GM19351 (cell line): ENCODE measurements around the gene ENOSF1.
A peak's percentile ranks its signal among the peaks of the same experiment; 100 is the strongest.
"Not testable (repeated sequence)": the region's sequence is repeated elsewhere in the genome, so short reads cannot be mapped to it uniquely, and the experiment has no call there.

Source experiments
- ATAC-seq: cut with Tn5 transposase; IDR thresholded peaks from one replicate; pipeline ENCODE4 v1.9.1; 2021; ENCODE audit warnings: mild to moderate bottlenecking, moderate library complexity; ENCODE audit not compliant: unreplicated experiment

Gene ENOSF1

GRCh38 chr18:712401-713134, at the start of gene ENOSF1:
TSS of gene ENOSF1 (minus strand) at chr18:712630. CDS start at chr18:712587, 43 bp downstream.
- peak; percentile 87 for ATAC-seq

- ATAC-seq: not testable (repeated sequence)
These were observed 47.4 kb upstream of the ENOSF1 start for GRCh38 chr18:759864-760263.

- ATAC-seq: no peak
These were observed 43.1 kb upstream of the ENOSF1 start for GRCh38 chr18:755506-755905.

- ATAC-seq: no peak
These were observed 42.2 kb upstream of the ENOSF1 start for GRCh38 chr18:754656-755055.

GRCh38 chr18:750456-750855, 38.0 kb upstream of the ENOSF1 start:
- ATAC-seq: no peak

- no peak for ATAC-seq
These were observed 32.6 kb upstream of the ENOSF1 start for GRCh38 chr18:744832-745597.

GRCh38 chr18:741931-742512, 29.6 kb upstream of the ENOSF1 start:
- peak; percentile 96 for ATAC-seq

- no peak for ATAC-seq
These were observed 19.9 kb upstream of the ENOSF1 start for GRCh38 chr18:732371-732770.

GRCh38 chr18:731185-731584, 18.8 kb upstream of the ENOSF1 start:
- no peak for ATAC-seq

GRCh38 chr18:730692-731091, 18.3 kb upstream of the ENOSF1 start:
- no peak for ATAC-seq

GRCh38 chr18:730120-730519, 17.7 kb upstream of the ENOSF1 start:
- ATAC-seq: peak; percentile 43

- no peak for ATAC-seq
These were observed 13.2 kb upstream of the ENOSF1 start for GRCh38 chr18:725646-726045.

GRCh38 chr18:723541-724080, 11.2 kb upstream of the ENOSF1 start:
- no peak for ATAC-seq

GRCh38 chr18:717003-717402, 4.6 kb upstream of the ENOSF1 start:
- ATAC-seq: no peak

- ATAC-seq: no peak
These were observed 3.2 kb upstream of the ENOSF1 start for GRCh38 chr18:715626-716025.

GRCh38 chr18:713135-713490, 683 bp upstream of the ENOSF1 start:
- ATAC-seq: no peak

GRCh38 chr18:711657-712400, 601 bp downstream of the ENOSF1 start:
- peak; percentile 73 for ATAC-seq

GRCh38 chr18:711310-711656, 1.1 kb downstream of the ENOSF1 start:
- ATAC-seq: peak; percentile 18

GRCh38 chr18:710418-711300, 1.8 kb downstream of the ENOSF1 start:
- no peak for ATAC-seq

- no peak for ATAC-seq
These were observed 2.7 kb downstream of the ENOSF1 start for GRCh38 chr18:709771-710170.
